Vagina (tissue), 2 donors: ENCODE measurements around the gene FHIT.

ENCODE experiments used
- POLR2A ChIP-seq, 2 donors: fragments of 450-650 bp; IDR thresholded peaks; one replicate each; pipeline ENCODE4 v1.6.1; 2017; ENCODE audit warnings: antibody characterized with exemption in 2 of 2, mild to moderate bottlenecking in 2 of 2, moderate library complexity in 2 of 2
- POLR2AphosphoS5 ChIP-seq, 2 donors: sonication (generic); formaldehyde crosslinking; IDR thresholded peaks; one replicate each; pipeline ENCODE4 v1.9.0; 2017; ENCODE audit warnings: antibody characterized with exemption in 2 of 2, mild to moderate bottlenecking in 2 of 2, low read depth in 1 of 2; ENCODE audit not compliant: insufficient read depth in 1 of 2
- TF ChIP-seq, protein P1 (sequence below), 3 experiments: fragments of 450-650 bp in 2 of 3; fragments of 200-600 bp in 1 of 3; sonication (generic) in 1 of 3; IDR thresholded peaks; one replicate each; pipeline ENCODE4 v1.5.1; 2017 to 2019; ENCODE audit warnings: antibody characterized with exemption in 3 of 3, mild to moderate bottlenecking in 2 of 3, moderate library complexity in 2 of 3

DNA sequence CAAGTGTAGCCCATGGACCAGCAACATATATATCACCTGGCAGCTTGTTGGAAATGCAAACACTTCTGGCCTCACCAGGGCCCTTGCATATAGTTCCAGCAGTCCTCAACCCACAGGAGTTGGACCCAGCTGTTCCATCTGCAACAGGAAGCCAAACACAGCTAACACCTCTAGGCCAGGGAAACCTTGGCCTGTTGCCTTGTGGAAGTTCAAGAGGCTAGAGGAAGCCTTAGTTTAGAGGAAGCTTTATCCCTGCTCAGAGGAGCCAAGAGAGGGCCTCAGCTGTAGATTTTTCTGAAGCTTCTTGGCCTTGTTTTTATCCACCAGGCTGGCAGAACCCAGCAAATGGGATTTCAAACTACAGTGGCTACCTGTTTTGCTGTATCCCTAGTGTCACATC is 11.4 kb downstream of the FHIT start:
- TF ChIP-seq POLR2AphosphoS5 (IDR thresholded peaks at IDR 0.05; ENCODE audit: insufficient read depth in 1 of 2, low read depth in 1 of 2): no peak
- TF ChIP-seq POLR2A (IDR thresholded peaks at IDR 0.05): no peak
- TF ChIP-seq, protein P1, sequence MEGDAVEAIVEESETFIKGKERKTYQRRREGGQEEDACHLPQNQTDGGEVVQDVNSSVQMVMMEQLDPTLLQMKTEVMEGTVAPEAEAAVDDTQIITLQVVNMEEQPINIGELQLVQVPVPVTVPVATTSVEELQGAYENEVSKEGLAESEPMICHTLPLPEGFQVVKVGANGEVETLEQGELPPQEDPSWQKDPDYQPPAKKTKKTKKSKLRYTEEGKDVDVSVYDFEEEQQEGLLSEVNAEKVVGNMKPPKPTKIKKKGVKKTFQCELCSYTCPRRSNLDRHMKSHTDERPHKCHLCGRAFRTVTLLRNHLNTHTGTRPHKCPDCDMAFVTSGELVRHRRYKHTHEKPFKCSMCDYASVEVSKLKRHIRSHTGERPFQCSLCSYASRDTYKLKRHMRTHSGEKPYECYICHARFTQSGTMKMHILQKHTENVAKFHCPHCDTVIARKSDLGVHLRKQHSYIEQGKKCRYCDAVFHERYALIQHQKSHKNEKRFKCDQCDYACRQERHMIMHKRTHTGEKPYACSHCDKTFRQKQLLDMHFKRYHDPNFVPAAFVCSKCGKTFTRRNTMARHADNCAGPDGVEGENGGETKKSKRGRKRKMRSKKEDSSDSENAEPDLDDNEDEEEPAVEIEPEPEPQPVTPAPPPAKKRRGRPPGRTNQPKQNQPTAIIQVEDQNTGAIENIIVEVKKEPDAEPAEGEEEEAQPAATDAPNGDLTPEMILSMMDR (IDR thresholded peaks at IDR 0.05): no peak
